GM03348 (cell line): ENCODE data around the gene METTL4.
A peak's percentile ranks its signal among the peaks of the same experiment; 100 is the strongest.

Experiments
- DNase-seq: peaks from one replicate; pipeline ENCODE4 v3.0.0; 2012; ENCODE audit warnings: low spot score

Gene METTL4

DNA sequence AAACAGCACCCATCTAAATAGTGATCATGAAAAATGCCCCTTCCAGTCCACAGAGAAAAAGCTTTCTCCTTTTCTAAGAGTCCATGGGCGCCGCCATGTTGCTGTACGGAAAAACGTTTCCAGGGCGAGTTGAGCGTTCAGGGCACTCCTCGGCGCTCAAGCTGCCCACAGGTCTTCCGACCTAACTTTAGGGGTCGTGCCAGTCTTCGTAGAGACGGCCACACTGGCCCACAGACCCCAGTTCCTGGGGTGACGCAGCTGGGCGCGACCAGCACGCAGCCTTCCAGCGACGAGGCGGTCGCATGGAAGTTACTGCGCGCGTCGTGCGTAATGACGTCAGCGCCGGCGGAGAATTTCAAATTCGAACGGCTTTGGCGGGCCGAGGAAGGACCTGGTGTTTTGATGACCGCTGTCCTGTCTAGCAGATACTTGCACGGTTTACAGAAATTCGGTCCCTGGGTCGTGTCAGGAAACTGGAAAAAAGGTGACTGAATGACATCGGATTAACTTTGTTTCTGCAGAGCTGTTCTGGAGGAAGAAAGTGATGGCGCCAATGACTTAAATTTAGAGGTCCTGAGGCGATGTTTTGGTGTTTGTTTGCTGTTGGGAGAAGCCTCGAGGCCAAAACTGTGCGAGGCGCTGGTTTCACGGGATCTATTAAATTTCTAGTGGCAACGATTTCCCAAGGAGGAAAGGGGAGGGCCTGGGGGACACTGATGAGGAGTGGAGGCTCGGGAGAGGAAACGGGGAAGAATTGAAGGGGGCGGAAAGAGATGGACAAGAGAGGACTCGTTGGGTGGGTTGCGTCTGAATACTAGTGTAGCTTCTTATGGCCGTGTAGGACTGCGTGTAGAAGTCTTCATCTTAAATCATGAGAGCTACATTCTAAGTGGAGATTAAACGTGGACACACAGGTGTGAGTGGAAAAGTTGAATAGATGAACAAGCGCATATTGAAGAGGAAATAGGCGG, at the start of gene METTL4, which contains the start of gene NDC80:
Gene METTL4 (minus strand): TSS at position 306 of the 971 bp plus-strand sequence. CDS start 4,289 bp downstream, outside the sequence.
Gene NDC80 (plus strand): TSS at position 358 of the 971 bp plus-strand sequence. CDS start 1,429 bp downstream, outside the sequence.
- DNase-seq: peak; percentile 91

DNA sequence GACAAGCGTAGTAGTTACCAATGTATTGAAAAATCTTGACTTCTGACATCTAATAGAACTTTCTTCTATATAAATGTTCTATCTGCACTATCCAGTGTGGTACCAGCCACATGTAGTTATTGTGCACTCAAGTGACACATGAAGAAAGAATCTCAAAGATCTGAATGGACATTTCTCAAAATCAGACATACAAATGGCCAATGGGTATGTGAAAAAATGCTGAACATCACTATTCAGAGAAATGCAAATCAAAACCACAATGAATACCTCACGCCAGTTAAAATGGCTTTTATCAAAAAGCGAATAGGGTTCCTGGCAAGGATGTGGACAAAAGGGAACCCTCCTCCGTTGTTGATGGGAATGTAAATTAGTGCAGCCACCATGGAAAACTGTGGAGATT, 46.7 kb upstream of the METTL4 start:
- no peak for DNase-seq

DNA sequence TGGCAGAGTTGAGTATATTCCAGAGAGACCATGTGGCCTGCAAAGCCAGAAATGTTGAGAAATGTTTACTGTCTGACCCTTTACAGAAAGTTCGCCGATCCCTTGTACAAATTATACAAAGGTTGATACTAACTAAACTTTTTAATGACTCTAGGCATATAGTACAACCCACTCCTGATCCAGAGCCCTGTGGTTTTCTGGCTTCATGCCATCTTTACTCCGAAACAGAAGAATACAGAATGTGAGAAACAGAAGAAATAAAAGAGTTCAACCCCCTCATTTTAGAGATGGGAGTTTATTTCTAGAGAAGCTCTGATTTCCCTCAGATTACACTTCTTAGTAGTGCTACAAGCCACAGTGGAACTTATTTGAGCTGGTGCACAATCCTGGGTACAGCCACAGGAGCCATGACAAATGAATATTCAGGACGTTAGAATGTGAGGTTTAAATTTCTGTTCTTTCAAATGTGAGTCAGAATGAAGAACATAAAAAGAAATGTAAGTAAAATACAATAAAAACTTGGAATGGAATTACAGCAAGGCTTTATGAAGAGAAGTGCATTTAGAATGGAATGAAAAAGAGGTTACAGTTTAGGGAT, 46.2 kb upstream of the METTL4 start:
- DNase-seq: no peak

DNA sequence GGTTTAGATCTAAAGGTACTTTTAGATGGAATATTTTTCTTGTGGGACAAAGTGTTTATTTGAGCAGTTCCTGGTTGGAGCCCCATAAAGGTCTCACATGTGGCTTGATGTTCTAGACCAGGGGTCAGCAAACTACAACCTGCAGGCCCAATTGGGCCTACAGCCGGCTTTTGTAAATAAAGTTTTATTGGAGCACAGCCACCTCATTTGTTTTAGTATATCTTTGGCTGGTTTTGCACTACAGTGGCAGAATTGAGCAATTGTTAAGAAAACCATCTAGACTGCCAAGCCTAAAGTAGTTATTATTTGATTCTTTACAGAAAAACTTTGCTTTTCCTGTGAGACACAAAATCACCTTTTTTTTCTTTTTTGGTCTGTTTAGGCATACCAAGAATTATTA, 41.7 kb upstream of the METTL4 start:
- DNase-seq: no peak

DNA sequence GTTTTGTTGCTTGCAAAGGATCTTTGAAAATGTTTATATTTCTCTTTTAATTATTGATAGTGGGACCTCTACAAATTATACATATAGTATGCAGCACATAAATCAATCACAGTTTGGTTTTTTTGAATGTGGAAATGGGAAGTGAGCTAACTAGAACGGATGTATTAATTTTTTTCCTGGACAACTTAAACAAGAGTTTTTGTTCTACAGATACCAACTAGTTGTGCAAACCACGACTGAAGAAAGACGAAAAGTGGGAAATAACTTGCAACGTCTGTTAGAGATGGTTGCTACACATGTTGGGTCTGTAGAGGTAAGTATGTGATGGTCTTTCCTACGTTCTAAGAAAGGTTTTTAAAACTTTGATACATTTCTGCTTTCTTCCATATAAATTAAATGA, 39.2 kb upstream of the METTL4 start:
- no peak for DNase-seq

- DNase-seq: no peak
Measured at GRCh38 chr18:2609604-2610003, 38.3 kb upstream of the METTL4 start.

DNA sequence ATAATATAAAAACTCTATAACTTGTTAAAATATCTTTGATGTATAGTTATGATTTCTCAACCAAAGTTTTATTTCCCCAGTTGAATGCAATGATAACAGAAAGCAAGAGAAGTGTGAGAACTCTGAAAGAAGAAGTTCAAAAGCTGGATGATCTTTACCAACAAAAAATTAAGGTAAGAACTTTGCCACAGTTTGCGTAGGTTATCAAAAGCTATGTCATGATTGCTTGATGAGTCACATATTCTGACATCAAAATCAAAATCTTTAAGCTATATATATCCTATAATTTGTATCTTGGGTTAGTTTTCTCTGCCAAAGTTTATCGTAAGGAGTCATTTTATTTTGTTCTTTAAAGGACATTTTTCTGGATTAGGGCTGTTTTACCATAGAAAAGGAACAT, 35.0 kb upstream of the METTL4 start:
- no peak for DNase-seq

DNA sequence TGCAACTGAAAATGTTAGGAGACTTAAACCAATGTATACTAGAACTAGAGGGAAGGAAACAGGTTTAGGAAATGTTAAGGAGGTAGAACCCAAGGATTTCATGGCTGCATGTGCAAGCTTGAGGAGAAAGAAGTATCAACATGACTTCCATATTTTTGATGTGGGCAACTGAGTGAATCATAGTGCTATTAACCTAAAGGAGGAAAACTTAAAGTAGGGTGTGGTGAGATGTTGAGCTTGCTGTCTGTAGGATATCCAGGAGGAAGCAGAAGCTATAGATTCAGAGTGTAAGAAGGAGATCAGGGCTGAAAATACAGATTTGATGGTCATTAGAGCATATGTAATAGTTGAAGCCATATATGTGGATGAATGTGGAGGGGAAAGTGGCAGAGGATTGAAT, 31.5 kb upstream of the METTL4 start:
- DNase-seq: no peak

DNA sequence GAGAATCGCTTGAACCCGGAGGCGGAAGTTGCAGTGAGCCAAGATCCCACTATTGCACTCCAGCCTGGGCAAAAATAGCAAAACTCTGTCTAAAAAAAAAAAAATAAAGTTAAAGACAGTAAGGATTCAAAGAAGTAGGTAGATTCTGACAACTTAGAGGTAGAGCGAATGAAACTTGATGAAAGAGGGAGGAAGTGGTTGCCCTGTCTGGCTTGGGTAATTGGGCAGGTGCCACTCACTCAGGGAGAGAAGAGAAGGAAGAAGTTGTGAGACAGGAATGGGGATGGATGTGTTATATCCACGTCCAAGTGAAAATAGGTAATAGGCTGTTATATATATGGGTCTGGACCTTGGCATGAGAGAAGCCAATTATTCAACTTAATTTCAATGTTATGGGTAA, 26.3 kb upstream of the METTL4 start:
- DNase-seq: no peak

- no peak for DNase-seq
Measured at GRCh38 chr18:2590303-2590702, 19.0 kb upstream of the METTL4 start.

- DNase-seq: no peak
Measured at GRCh38 chr18:2589345-2590068, 18.2 kb upstream of the METTL4 start.

GRCh38 chr18:2588666-2589344, 17.5 kb upstream of the METTL4 start:
- no peak for DNase-seq

GRCh38 chr18:2587788-2588187, 16.5 kb upstream of the METTL4 start:
- DNase-seq: no peak

DNA sequence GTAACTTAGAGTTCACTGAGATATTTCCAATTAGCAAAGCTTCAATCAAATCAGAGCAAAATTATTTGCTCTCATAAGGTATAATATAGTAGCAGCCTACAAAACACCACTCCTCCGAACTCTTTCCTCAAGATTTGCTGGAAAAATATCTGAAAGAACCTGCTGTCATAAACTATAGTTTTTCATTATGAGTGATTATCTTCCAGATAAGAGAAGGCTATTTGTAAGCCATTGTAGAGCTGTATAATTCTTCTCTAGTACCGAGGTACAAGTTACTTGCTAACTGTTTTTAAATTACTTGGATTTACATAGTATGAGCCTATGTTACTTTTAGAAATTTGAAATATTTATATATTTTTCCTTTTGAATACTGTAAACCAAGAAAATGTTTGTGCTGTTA, 2.1 kb upstream of the METTL4 start:
- no peak for DNase-seq

DNA sequence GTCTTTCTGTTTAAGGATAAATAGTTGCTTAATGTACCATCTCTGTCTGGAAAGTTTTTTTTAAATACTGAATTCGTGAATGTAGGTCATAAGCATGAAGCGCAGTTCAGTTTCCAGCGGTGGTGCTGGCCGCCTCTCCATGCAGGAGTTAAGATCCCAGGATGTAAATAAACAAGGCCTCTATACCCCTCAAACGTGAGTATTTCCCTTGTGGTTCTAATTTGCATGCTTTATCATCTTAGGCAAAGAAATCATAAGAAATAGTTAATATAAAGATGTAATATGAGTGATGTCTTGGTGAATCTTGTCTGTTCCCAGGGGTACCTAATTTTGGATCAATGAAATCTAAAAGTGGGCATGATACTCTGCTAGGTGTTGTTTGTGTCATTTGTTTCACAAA, 1.6 kb upstream of the METTL4 start:
- no peak for DNase-seq

DNA sequence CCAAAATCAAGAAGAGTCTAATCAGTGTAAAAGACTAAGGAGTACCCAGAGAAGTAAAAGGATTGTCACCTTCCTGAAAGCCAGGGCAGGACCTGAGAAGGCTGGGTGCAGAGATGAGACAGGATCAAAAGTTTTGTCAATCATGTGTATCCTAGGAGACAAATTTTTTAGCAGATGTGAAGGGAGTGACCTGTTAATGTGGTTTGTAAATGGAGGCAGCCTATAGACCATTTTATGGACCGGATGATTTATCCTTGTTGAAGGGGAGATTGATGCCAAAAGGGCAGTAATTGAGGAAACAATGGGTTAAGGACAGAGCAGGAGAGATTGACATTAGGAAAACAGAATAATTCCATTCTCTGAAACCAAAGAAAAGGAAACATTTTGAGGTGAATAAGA, 865 bp upstream of the METTL4 start:
- DNase-seq: no peak

- DNase-seq: peak; percentile 83
Measured at GRCh38 chr18:2570772-2571199, 519 bp downstream of the METTL4 start.

GRCh38 chr18:2569338-2570207, 1.7 kb downstream of the METTL4 start:
- no peak for DNase-seq

DNA sequence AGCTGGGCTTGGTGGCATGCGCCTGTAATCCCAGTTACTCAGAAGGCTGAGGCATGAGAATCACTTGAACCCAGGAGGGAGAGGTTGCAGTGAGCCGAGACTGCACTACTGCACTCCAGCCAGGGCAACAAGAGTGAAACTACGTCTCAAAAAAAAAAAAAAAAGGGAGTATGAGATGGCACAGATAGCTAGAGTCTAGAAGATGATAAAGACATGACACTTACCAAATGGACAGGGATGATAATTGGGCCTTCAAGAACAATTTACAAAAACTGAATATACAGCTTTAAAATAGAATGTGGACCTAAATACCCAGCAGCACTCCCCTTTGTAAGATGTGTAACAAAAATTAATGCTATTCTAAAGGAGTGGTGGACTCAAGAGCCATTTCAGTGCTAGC, 2.7 kb downstream of the METTL4 start:
- no peak for DNase-seq

DNA sequence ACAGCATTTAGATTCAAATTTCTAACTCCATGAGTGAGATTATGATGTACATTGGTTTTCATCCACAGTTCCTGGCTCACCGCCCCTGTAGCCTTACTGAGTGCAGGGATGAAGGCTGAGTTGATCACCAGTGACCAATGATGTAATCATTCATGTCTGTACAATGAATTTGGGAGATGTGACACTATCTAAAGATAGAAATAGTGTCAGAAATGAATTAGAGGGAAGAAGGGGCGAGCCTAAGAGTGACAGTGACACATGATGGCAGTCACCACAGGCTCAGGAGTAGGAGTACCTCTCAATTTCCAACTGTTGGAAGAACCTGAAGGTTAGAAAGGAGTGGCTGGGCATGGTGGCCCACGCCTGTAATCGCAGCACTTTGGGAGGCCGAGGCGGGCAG, 3.2 kb downstream of the METTL4 start:
- no peak for DNase-seq

DNA sequence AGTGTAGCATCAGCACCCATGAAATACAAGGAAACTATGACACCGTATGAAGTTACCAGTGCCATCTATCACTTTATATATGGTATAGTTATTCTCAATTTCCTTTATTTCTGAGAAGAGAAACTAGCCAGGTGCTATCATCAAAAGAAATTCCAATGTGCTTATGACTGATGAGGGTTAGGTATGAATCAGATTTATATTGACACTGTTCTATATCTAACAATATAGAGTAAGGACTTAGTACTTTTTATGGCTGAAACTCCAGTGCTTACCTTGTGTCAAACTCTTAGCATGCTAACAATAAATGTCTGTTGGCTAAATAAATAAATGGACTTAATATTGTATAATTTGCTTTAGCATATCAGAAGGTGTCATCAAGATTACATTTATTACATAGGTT, 6.9 kb downstream of the METTL4 start:
- no peak for DNase-seq
